HEK293 (cell line): ENCODE measurements around the gene APOBEC2.

ENCODE experiments used
- CTCF ChIA-PET: fragments of 350-600 bp; formaldehyde crosslinking; extraction: SDS; loops from one replicate; lab custom pipeline; 2021; ENCODE audit warnings: antibody characterized with exemption; lab: Yijun Ruan, JAX
- POLR2A ChIA-PET: fragments of 300-600 bp; formaldehyde crosslinking; extraction: SDS; loops from one replicate; lab custom pipeline; 2020; ENCODE audit warnings: antibody characterized with exemption, inconsistent platforms; lab: Yijun Ruan, JAX
- H3K27ac ChIP-seq: fragments of 200-500 bp; sonication (Bioruptor generic); 2 replicates; pipeline ENCODE4 v1.5.1; 2014; ENCODE audit warnings: low read depth, low read length, control low read depth, inconsistent platforms; ENCODE audit errors: extremely low read depth
- H3K36me3 ChIP-seq, 2 experiments: fragments of 200-500 bp in 1 of 2; sonication (Bioruptor generic) in 1 of 2; 1 replicate in 1 of 2; 2 replicates in 1 of 2; pipeline ENCODE4 v1.5.1; 2014 to 2017; ENCODE audit warnings: inconsistent platforms in 2 of 2, low read length in 2 of 2; ENCODE audit not compliant: control insufficient read depth in 2 of 2, insufficient read depth in 1 of 2
- H3K4me1 ChIP-seq: fragments of 200-500 bp; sonication (Bioruptor generic); 2 replicates; pipeline ENCODE4 v1.5.1; 2014; ENCODE audit warnings: mild to moderate bottlenecking, low read length, inconsistent platforms; ENCODE audit not compliant: control insufficient read depth, insufficient read depth
- H3K4me3 ChIP-seq: 2 replicates; pipeline ENCODE4 v1.5.1; 2011; ENCODE audit warnings: low read depth, mild to moderate bottlenecking, control low read depth, low read length, moderate library complexity
- H3K9me3 ChIP-seq: fragments of 200-500 bp; sonication (Bioruptor generic); 2 replicates; pipeline ENCODE4 v1.5.1; 2014; ENCODE audit warnings: low read depth, low read length, inconsistent platforms; ENCODE audit not compliant: control insufficient read depth, insufficient read depth
- ATF2 ChIP-seq: fragments of 450-650 bp; formaldehyde crosslinking; IDR thresholded peaks from 2 replicates; pipeline ENCODE4 v1.5.1; 2016; ENCODE audit warnings: missing biosample characterization, missing genetic modification characterization, low read depth
- GLI2 ChIP-seq: fragments of 450-650 bp; formaldehyde crosslinking; IDR thresholded peaks from 2 replicates; pipeline ENCODE4; 2017; ENCODE audit warnings: missing biosample characterization, missing genetic modification characterization, low read depth, borderline replicate concordance
- MYNN ChIP-seq: fragments of 450-650 bp; formaldehyde crosslinking; IDR thresholded peaks from 2 replicates; pipeline ENCODE4 v1.5.1; 2016; ENCODE audit warnings: missing biosample characterization, missing genetic modification characterization, borderline replicate concordance
- REPIN1 ChIP-seq: fragments of 450-650 bp; formaldehyde crosslinking; IDR thresholded peaks from 2 replicates; pipeline ENCODE4 v1.5.1; 2017; ENCODE audit warnings: missing biosample characterization, missing genetic modification characterization, low read depth
- SCRT2 ChIP-seq: fragments of 450-650 bp; formaldehyde crosslinking; IDR thresholded peaks from 2 replicates; pipeline ENCODE4 v1.5.1; 2016; ENCODE audit warnings: missing biosample characterization, missing genetic modification characterization
- TRIM28 ChIP-seq: IDR thresholded peaks from 2 replicates; pipeline ENCODE4 v1.6.1; 2011; ENCODE audit warnings: low read length, control low read depth, borderline replicate concordance
- YY2 ChIP-seq: fragments of 450-650 bp; formaldehyde crosslinking; IDR thresholded peaks from 2 replicates; pipeline ENCODE4 v1.5.1; 2016; ENCODE audit warnings: missing biosample characterization, missing genetic modification characterization
- ZBTB26 ChIP-seq: fragments of 450-650 bp; formaldehyde crosslinking; optimal IDR thresholded peaks from 2 replicates; pipeline ENCODE3; 2016; ENCODE audit warnings: missing biosample characterization, mild to moderate bottlenecking, missing genetic modification characterization
- ZBTB44 ChIP-seq: fragments of 450-650 bp; IDR thresholded peaks from 2 replicates; pipeline ENCODE4 v1.5.1; 2018; ENCODE audit warnings: missing biosample characterization, mild to moderate bottlenecking, missing genetic modification characterization
- ZIC2 ChIP-seq: fragments of 450-650 bp; formaldehyde crosslinking; IDR thresholded peaks from 2 replicates; pipeline ENCODE4 v1.5.1; 2016; ENCODE audit warnings: missing biosample characterization, missing genetic modification characterization
- ZNF133 ChIP-seq: fragments of 450-650 bp; formaldehyde crosslinking; IDR thresholded peaks from 2 replicates; pipeline ENCODE4 v1.5.1; 2016; ENCODE audit warnings: missing biosample characterization, missing genetic modification characterization
- ZNF2 ChIP-seq: fragments of 450-650 bp; formaldehyde crosslinking; IDR thresholded peaks from 2 replicates; pipeline ENCODE4 v1.5.1; 2016; ENCODE audit warnings: missing biosample characterization, missing genetic modification characterization
- ZNF248 ChIP-seq: fragments of 450-650 bp; formaldehyde crosslinking; IDR thresholded peaks from 2 replicates; pipeline ENCODE4 v1.5.1; 2017; ENCODE audit warnings: missing biosample characterization, missing genetic modification characterization
- ZNF394 ChIP-seq: fragments of 450-650 bp; formaldehyde crosslinking; IDR thresholded peaks from 2 replicates; pipeline ENCODE4 v1.5.1; 2016; ENCODE audit warnings: missing biosample characterization, missing genetic modification characterization, mild to moderate bottlenecking, moderate library complexity, borderline replicate concordance
- ZNF398 ChIP-seq: fragments of 450-650 bp; formaldehyde crosslinking; IDR thresholded peaks from 2 replicates; pipeline ENCODE4 v1.5.1; 2017; ENCODE audit warnings: missing biosample characterization, missing genetic modification characterization
- ZNF426 ChIP-seq: fragments of 450-650 bp; formaldehyde crosslinking; IDR thresholded peaks from 2 replicates; pipeline ENCODE4 v1.5.1; 2017; ENCODE audit warnings: missing biosample characterization, missing genetic modification characterization, mild to moderate bottlenecking, inconsistent platforms, moderate library complexity
- ZNF530 ChIP-seq: fragments of 450-650 bp; formaldehyde crosslinking; IDR thresholded peaks from 2 replicates; pipeline ENCODE4 v1.5.1; 2016; ENCODE audit warnings: low read depth, missing biosample characterization, missing genetic modification characterization
- ZNF768 ChIP-seq: fragments of 450-650 bp; formaldehyde crosslinking; IDR thresholded peaks from 2 replicates; pipeline ENCODE4 v1.5.1; 2018; ENCODE audit warnings: missing biosample characterization, mild to moderate bottlenecking, missing genetic modification characterization
- ZNF776 ChIP-seq: fragments of 450-650 bp; formaldehyde crosslinking; IDR thresholded peaks from 2 replicates; pipeline ENCODE4 v1.5.0; 2017; ENCODE audit warnings: missing biosample characterization, missing genetic modification characterization, borderline replicate concordance
- ZNF792 ChIP-seq: fragments of 450-650 bp; formaldehyde crosslinking; IDR thresholded peaks from 2 replicates; pipeline ENCODE4 v1.5.1; 2016; ENCODE audit warnings: missing biosample characterization, missing genetic modification characterization

The APOBEC2 gene

GRCh38 chr6:41097467-41098090 is 44.6 kb downstream of the APOBEC2 start (continued):
- TF ChIP-seq ZNF792 (tag by site-specific recombination) (no peak), ZBTB44 (tag by site-specific recombination) (no peak), MYNN (tag by site-specific recombination) (no peak)

GRCh38 chr6:41098366-41098765 is 45.4 kb downstream of the APOBEC2 start:
- TF ChIP-seq TRIM28 (no peak), ZNF776 (tag by site-specific recombination) (no peak), REPIN1 (tag by site-specific recombination) (no peak), ZBTB26 (tag by site-specific recombination) (no peak), ATF2 (tag by site-specific recombination) (no peak), ZNF398 (tag by site-specific recombination) (no peak), GLI2 (tag by site-specific recombination) (no peak), ZNF530 (no peak), ZIC2 (tag by site-specific recombination) (no peak), ZNF394 (no peak), ZNF248 (tag by site-specific recombination) (no peak), ZNF133 (tag by site-specific recombination) (no peak), ZNF426 (tag by site-specific recombination) (no peak), ZNF768 (no peak)

GRCh38 chr6:41100871-41101287 is 47.9 kb downstream of the APOBEC2 start:
- Histone ChIP-seq H3K27ac (no peak overlapping the region), H3K36me3 (peaks cover 41 to 47% of the 10 kb centered on the region in 2 experiments), H3K9me3 (no peaks in the 10 kb centered on the region), H3K4me3 (no peak overlapping the region), H3K4me1 (no peaks in the 10 kb centered on the region)
- TF ChIP-seq ZNF248 (tag by site-specific recombination) (no peak), SCRT2 (no peak), YY2 (no peak), ZNF2 (tag by site-specific recombination) (no peak)
- ChIA-PET CTCF (interaction anchor here (0.6 to 0.9 kb wide), 2 partner anchors 8 to 205 kb away, joined by 3 to 4 read pairs; no protein-coding TSS in a partner anchor), POLR2A (no interaction called here)

More at GRCh38 chr6:41098366-41098765, 45.4 kb downstream of the APOBEC2 start:
- no peaks in the 10 kb centered on the region for H3K9me3 ChIP-seq
- peaks cover 65 to 72% of the 10 kb centered on the region in 2 experiments for H3K36me3 ChIP-seq
- CTCF ChIA-PET, result interaction anchor here (1.2 kb wide), 1 partner anchor 84 kb away, joined by 5 read pairs; no protein-coding TSS in a partner anchor
- no peaks in the 10 kb centered on the region for H3K4me1 ChIP-seq
- POLR2A ChIA-PET, result no interaction called here
- no peak overlapping the region for H3K27ac ChIP-seq
- no peak overlapping the region for H3K4me3 ChIP-seq
